Measurements from ENCODE around the gene PAMR1.

PAMR1 gene

GRCh38 chr11:35500744-35501143 is 24.7 kb downstream of the PAMR1 start:
- DNase-seq (ENCODE audit: low spot score), result no peak

GRCh38 chr11:35496416-35496815 is 29.0 kb downstream of the PAMR1 start:
- DNase-seq (ENCODE audit: low spot score), result no peak

GRCh38 chr11:35494957-35495490 is 30.4 kb downstream of the PAMR1 start:
- no peak for DNase-seq (ENCODE audit: low spot score)

- no peak for DNase-seq (ENCODE audit: low spot score)
Measured at GRCh38 chr11:35491231-35491871, 34.1 kb downstream of the PAMR1 start.

- no peak for DNase-seq (ENCODE audit: low spot score)
Measured at GRCh38 chr11:35488117-35488516, 37.3 kb downstream of the PAMR1 start.

GRCh38 chr11:35487532-35488078 is 37.8 kb downstream of the PAMR1 start:
- no peak for DNase-seq (ENCODE audit: low spot score)

GRCh38 chr11:35486934-35487333 is 38.5 kb downstream of the PAMR1 start:
- DNase-seq (ENCODE audit: low spot score), result no peak

GRCh38 chr11:35486446-35486845 is 39.0 kb downstream of the PAMR1 start:
- DNase-seq (ENCODE audit: low spot score), result no peak

GRCh38 chr11:35485656-35486322 is 39.6 kb downstream of the PAMR1 start:
- DNase-seq (ENCODE audit: low spot score), result peak; percentile 69

GRCh38 chr11:35484435-35484834 is 41.0 kb downstream of the PAMR1 start:
- no peak for DNase-seq (ENCODE audit: low spot score)

GRCh38 chr11:35483131-35483820 is 42.1 kb downstream of the PAMR1 start:
- no peak for DNase-seq (ENCODE audit: low spot score)

GRCh38 chr11:35479731-35480130 is 45.7 kb downstream of the PAMR1 start:
- no peak for DNase-seq (ENCODE audit: low spot score)

- no peak for DNase-seq (ENCODE audit: low spot score)
Measured at GRCh38 chr11:35478471-35479091, 46.8 kb downstream of the PAMR1 start.

- no peak for DNase-seq (ENCODE audit: low spot score)
Measured at GRCh38 chr11:35477901-35478300, 47.5 kb downstream of the PAMR1 start.

- no peak for DNase-seq (ENCODE audit: low spot score)
Measured at GRCh38 chr11:35474688-35475087, 50.7 kb downstream of the PAMR1 start.

- DNase-seq (ENCODE audit: low spot score), result no peak
Measured at GRCh38 chr11:35473795-35474374, 51.5 kb downstream of the PAMR1 start.

- no peak for DNase-seq (ENCODE audit: low spot score)
Measured at GRCh38 chr11:35470616-35471015, 54.8 kb downstream of the PAMR1 start.

- DNase-seq (ENCODE audit: low spot score), result no peak
Measured at GRCh38 chr11:35466058-35466457, 59.4 kb downstream of the PAMR1 start.

GRCh38 chr11:35464308-35464707 is 61.1 kb downstream of the PAMR1 start:
- no peak for DNase-seq (ENCODE audit: low spot score)

GRCh38 chr11:35463331-35463751 is 62.1 kb downstream of the PAMR1 start:
- no peak for DNase-seq (ENCODE audit: low spot score)

- no peak for DNase-seq (ENCODE audit: low spot score)
Measured at GRCh38 chr11:35461917-35462538, 63.4 kb downstream of the PAMR1 start.
